Right atrium auricular region (tissue), 2 donors: ENCODE data around the gene AIG1. TPM values are rescaled to one million over a fixed set of nuclear protein-coding genes. Genes with fewer than 3 reads are reported as not detected.

ENCODE experiments used
- DNase-seq: peaks from one replicate; pipeline ENCODE4 v3.0.0-alpha.2; 2019; ENCODE audit warnings: low spot score
- H3K27ac ChIP-seq, 2 donors: fragments of 200-600 bp; sonication (generic); 1 replicate in 1 of 2; 2 replicates in 1 of 2; pipeline ENCODE4 v1.5.1; 2016 to 2019
- H3K27me3 ChIP-seq, 2 donors: fragments of 200-600 bp; sonication (generic); one replicate each; pipeline versions ENCODE4 v1.5.1 to v1.6.0; 2017 to 2019
- H3K36me3 ChIP-seq: fragments of 200-600 bp; sonication (generic); one replicate; pipeline ENCODE4 v1.5.1; 2016
- H3K4me1 ChIP-seq, 2 donors: fragments of 200-600 bp; sonication (generic); one replicate each; pipeline versions ENCODE4 v1.5.1 to v1.6.0; 2017 to 2019
- H3K4me3 ChIP-seq, 2 donors: fragments of 200-600 bp; sonication (generic); 1 replicate in 1 of 2; 2 replicates in 1 of 2; pipeline ENCODE4 v1.5.1; 2017 to 2019; ENCODE audit warnings: mild to moderate bottlenecking in 1 of 2, moderate library complexity in 1 of 2
- H3K9me3 ChIP-seq, 2 donors: fragments of 200-600 bp; sonication (generic); one replicate each; pipeline ENCODE4 v1.5.1; 2019
- CTCF ChIP-seq, 2 donors: fragments of 200-600 bp; sonication (generic); IDR thresholded peaks; one replicate each; pipeline ENCODE4 v1.5.1; 2019; ENCODE audit warnings: antibody characterized with exemption in 2 of 2
- total RNA-seq, 2 donors: library from RNA; depleted of rRNA; stranded (reverse); fragments of >200 nt; gene quantifications; one replicate each; pipeline ENCODE4 v1.1.0, GENCODE V29; 2016

Gene AIG1
- total RNA-seq, 2 donors from 2014 or later, result 28.6 to 62.6 TPM

DNA sequence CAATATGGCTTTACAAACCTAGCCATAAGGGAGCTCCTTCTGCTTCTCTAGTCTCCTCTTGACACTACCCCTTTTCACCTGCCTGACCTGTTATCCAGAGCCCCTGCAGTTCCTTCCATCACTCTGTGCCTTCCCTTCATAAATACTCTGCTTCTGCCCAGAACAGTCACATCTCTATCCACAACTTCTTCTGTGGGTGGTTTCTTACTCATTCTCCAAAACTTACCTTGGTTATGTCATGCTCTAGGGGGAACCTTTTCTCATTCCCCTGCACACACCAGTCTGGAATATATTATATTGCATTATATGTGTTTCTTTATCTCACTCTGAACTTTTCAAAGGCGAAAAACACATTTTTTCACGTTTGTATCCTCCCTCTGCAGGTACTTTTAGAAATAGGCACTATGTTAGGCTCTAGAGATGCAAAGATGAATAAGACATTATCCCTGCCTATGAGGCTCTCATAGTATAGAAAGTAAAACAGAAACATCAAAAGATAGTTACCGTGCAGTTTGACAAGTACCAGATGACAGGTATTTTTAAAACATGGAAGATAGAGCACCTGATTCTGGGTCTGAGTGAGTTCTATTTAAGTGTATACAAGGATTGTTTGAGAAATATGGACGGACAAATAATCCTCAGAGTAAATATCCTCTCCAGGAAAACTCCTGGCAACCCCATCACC is 51.5 kb downstream of the AIG1 start:
- H3K4me3 ChIP-seq, result no peak overlapping the region
- no peak for TF ChIP-seq CTCF (IDR thresholded peaks at IDR 0.05)
- no peaks in the 10 kb centered on the region for H3K27me3 ChIP-seq
- H3K4me1 ChIP-seq, result no peaks in the 10 kb centered on the region
- H3K36me3 ChIP-seq, result no peaks in the 10 kb centered on the region
- H3K27ac ChIP-seq, result no peak overlapping the region
- no peaks in the 10 kb centered on the region for H3K9me3 ChIP-seq
- DNase-seq, result no peak

- Histone ChIP-seq H3K4me3 (no peak overlapping the region), H3K27me3 (no peaks in the 10 kb centered on the region), H3K36me3 (no peaks in the 10 kb centered on the region), H3K4me1 (no peaks in the 10 kb centered on the region), H3K9me3 (no peaks in the 10 kb centered on the region), H3K27ac (no peak overlapping the region)
- DNase-seq, result no peak
- TF ChIP-seq CTCF (IDR thresholded peaks at IDR 0.05), result no peak
Observed at GRCh38 chr6:143112837-143113236, 52.1 kb downstream of the AIG1 start.

DNA sequence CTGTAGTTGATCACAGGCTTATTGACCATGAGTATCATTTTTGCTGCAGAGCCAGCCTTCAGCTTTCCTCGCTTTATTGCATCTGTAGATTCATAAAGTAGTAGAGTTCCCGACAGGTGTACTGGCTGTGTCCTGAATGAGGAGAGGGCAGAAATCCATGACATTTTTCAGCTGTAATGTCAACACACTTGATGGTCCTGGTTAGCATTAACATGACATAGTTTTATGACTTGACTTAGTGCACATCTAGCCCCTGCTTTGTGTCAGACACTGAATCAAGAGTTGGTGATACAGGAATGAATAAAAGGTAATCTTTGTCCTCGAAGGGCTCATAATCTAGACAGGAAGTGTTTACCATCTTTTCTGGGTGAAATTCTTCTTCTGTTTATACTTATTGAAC is 55.0 kb downstream of the AIG1 start:
- H3K4me3 ChIP-seq, result no peak overlapping the region
- no peak for DNase-seq
- H3K36me3 ChIP-seq, result no peaks in the 10 kb centered on the region
- no peak for TF ChIP-seq CTCF (IDR thresholded peaks at IDR 0.05)
- no peaks in the 10 kb centered on the region for H3K27me3 ChIP-seq
- H3K9me3 ChIP-seq, result no peaks in the 10 kb centered on the region
- no peak overlapping the region for H3K27ac ChIP-seq
- no peaks in the 10 kb centered on the region for H3K4me1 ChIP-seq

DNA sequence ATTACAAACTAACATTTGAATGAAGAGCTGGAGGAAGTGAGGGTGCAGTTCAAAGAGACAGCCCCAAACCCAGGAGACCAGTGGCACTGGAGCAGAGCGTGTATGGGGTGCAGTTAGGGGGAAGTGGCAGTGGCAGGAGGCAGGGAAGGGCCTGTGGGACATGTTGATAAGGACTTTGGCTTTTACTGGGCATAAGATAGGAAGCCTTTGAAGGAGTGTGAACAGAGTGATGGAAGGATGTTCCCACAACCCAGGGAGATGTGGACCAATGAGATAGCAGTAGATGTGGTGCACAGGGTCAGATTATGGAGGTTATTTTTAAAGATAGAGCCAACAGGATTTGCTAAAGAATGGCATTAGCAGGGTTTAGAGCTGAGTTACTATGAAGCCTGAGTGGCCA is 56.4 kb downstream of the AIG1 start:
- TF ChIP-seq CTCF (IDR thresholded peaks at IDR 0.05), result no peak
- Histone ChIP-seq H3K27ac (no peak overlapping the region), H3K27me3 (no peaks in the 10 kb centered on the region), H3K4me3 (no peak overlapping the region), H3K9me3 (no peaks in the 10 kb centered on the region), H3K4me1 (no peaks in the 10 kb centered on the region), H3K36me3 (no peaks in the 10 kb centered on the region)
- no peak for DNase-seq

GRCh38 chr6:143119260-143119659 is 58.6 kb downstream of the AIG1 start:
- TF ChIP-seq CTCF (IDR thresholded peaks at IDR 0.05), result no peak
- Histone ChIP-seq H3K4me3 (no peak overlapping the region), H3K27ac (no peak overlapping the region), H3K4me1 (no peaks in the 10 kb centered on the region), H3K9me3 (no peaks in the 10 kb centered on the region), H3K36me3 (no peaks in the 10 kb centered on the region), H3K27me3 (no peaks in the 10 kb centered on the region)
- no peak for DNase-seq

GRCh38 chr6:143123081-143123480 is 62.4 kb downstream of the AIG1 start:
- Histone ChIP-seq H3K27ac (no peak overlapping the region), H3K27me3 (no peaks in the 10 kb centered on the region), H3K9me3 (no peaks in the 10 kb centered on the region), H3K4me3 (no peak overlapping the region), H3K4me1 (no peaks in the 10 kb centered on the region), H3K36me3 (no peaks in the 10 kb centered on the region)
- DNase-seq, result no peak
- TF ChIP-seq CTCF (IDR thresholded peaks at IDR 0.05), result no peak
